GM12801 (cell line): ENCODE data around the gene SELENOH.

ENCODE experiments used
- TF ChIP-seq, protein P1 (sequence below): IDR thresholded peaks from one replicate; pipeline ENCODE4 v1.5.1; 2011; ENCODE audit warnings: control low read depth; ENCODE audit not compliant: insufficient read length; ENCODE audit errors: extremely low read depth

SELENOH gene

GRCh38 chr11:57787006-57787604 is 45.8 kb downstream of the SELENOH start:
- TF ChIP-seq, protein P1, sequence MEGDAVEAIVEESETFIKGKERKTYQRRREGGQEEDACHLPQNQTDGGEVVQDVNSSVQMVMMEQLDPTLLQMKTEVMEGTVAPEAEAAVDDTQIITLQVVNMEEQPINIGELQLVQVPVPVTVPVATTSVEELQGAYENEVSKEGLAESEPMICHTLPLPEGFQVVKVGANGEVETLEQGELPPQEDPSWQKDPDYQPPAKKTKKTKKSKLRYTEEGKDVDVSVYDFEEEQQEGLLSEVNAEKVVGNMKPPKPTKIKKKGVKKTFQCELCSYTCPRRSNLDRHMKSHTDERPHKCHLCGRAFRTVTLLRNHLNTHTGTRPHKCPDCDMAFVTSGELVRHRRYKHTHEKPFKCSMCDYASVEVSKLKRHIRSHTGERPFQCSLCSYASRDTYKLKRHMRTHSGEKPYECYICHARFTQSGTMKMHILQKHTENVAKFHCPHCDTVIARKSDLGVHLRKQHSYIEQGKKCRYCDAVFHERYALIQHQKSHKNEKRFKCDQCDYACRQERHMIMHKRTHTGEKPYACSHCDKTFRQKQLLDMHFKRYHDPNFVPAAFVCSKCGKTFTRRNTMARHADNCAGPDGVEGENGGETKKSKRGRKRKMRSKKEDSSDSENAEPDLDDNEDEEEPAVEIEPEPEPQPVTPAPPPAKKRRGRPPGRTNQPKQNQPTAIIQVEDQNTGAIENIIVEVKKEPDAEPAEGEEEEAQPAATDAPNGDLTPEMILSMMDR = no peak

DNA sequence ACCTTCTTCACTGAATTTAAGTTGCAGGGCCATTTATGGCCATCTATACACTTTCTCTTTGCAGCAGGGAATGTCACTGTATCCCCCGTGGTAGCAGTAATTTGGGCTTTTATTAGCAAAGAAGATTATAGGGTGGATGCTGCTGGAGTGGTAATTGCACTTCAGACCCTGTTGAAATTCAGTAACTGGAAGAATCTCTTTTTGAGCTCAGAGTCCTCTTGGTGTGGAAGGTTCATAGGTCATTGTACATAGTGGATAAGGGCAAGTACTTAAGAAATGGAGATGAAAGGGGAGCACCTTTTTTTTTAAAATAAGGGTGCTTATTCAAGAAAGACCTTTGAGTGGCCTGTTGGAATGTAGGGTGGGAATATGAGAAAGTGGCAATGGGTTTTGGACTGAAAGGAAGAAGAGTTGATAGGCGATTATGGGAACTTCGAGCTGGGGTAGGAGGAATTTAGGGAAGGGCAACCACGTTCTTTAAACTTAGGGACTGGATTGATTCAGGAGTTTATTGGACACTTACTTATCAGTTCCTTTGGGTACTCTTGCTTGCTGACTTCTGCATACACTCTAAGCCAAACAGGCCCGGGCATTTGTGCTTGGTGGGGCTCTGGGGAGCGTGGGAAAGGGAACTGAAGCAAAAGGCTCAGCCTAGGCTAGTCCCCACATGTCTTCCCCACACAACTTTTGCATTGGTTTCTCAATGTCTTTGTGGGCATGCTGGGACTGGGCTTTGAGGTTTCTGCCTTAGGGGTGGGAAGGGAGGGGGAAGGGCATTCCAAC is 46.8 kb downstream of the SELENOH start:
- TF ChIP-seq, protein P1 = no peak

GRCh38 chr11:57788703-57789088 is 47.4 kb downstream of the SELENOH start:
- TF ChIP-seq, protein P1 = no peak

DNA sequence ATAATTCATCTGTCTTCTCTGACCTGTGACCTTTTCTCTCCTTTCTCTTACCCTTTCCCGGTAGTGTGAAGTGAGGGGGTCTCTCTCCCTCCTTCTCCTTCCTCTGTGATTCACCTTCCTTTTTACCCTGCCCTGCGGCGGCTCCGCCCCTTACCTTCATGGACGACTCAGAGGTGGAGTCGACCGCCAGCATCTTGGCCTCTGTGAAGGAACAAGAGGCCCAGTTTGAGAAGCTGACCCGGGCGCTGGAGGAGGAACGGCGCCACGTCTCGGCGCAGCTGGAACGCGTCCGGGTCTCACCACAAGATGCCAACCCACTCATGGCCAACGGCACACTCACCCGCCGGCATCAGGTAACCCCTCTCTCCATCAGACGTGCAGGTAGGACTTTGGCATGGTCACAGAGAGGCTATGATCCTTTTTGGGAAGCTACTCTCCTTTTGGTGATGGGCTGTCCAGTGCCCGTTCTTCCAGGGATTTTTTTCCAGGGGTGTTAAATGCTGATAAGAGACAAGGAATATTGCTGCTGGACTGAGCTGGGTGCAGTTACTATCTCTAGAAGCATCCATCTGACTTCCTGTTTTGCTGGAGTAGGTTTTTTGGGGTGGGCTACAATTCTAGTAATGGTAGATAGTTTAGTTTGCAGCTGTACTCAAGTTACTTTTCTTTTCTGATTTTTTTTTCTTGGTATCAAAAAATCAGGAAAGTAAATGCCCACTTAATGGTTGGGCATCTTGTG is 50.2 kb downstream of the SELENOH start:
- TF ChIP-seq, protein P1 = no peak

DNA sequence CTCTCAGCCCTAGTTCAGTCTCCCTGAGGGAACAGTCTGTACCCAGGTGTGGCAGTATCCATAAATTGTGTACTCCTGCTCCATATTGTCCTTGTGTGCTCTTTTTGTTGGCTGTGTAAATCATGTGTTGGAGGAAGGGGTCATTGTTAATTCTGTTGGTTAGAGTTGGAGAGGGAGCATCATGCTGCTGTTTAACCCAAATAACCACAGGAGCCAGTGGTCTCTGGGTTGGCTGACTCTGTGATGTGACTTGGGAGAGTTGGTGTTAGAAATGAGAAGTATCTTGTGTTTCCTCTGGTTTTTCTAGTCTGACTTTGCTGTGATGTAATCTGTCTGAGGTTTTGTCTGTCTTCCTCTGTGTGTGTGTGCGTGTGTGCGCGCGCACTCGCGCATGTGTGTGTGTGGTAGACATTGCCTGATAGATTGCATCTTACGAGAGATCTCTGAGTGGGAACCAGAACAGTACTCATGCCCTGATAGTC is 50.8 kb downstream of the SELENOH start:
- TF ChIP-seq, protein P1 = no peak

- TF ChIP-seq, protein P1 = no peak
Observed at GRCh38 chr11:57792870-57793269, 51.6 kb downstream of the SELENOH start.
